DOHH2 (cell line): Measurements from ENCODE around the gene GOLGA2.

Source experiments
- EZH2phosphoT487 ChIP-seq: fragments of 200-600 bp; sonication (generic); IDR thresholded peaks from 2 replicates; pipeline ENCODE4 v1.6.1; 2017; ENCODE audit warnings: borderline replicate concordance, mild to moderate bottlenecking, antibody characterized with exemption, low read length, moderate library complexity, mixed read lengths
- TF ChIP-seq, protein P1 (sequence below): fragments of 200-600 bp; sonication (generic); IDR thresholded peaks from one replicate; pipeline ENCODE4 v1.5.1; 2014; ENCODE audit warnings: antibody characterized with exemption, mild to moderate bottlenecking, low read depth, low read length; ENCODE audit not compliant: poor library complexity, severe bottlenecking

GRCh38 chr9:128222026-128222425 lies 53.8 kb downstream of the GOLGA2 start:
- TF ChIP-seq, protein P1, sequence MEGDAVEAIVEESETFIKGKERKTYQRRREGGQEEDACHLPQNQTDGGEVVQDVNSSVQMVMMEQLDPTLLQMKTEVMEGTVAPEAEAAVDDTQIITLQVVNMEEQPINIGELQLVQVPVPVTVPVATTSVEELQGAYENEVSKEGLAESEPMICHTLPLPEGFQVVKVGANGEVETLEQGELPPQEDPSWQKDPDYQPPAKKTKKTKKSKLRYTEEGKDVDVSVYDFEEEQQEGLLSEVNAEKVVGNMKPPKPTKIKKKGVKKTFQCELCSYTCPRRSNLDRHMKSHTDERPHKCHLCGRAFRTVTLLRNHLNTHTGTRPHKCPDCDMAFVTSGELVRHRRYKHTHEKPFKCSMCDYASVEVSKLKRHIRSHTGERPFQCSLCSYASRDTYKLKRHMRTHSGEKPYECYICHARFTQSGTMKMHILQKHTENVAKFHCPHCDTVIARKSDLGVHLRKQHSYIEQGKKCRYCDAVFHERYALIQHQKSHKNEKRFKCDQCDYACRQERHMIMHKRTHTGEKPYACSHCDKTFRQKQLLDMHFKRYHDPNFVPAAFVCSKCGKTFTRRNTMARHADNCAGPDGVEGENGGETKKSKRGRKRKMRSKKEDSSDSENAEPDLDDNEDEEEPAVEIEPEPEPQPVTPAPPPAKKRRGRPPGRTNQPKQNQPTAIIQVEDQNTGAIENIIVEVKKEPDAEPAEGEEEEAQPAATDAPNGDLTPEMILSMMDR, result no peak
- no peak for TF ChIP-seq EZH2phosphoT487
